ENCODE data around the gene STRAP.
"Not testable (repeated sequence)": the region's sequence is repeated elsewhere in the genome, so short reads cannot be mapped to it uniquely, and the experiment has no call there.

Gene STRAP

GRCh38 chr12:15897433-15897832 lies 15.2 kb downstream of the STRAP start:
- no peak for TF ChIP-seq CTCF (IDR thresholded peaks at IDR 0.05)
- Histone ChIP-seq H3K27ac (no peak overlapping the region), H3K4me1 (peaks cover 0 to 14% (median 0%) of the 10 kb centered on the region in 4 donors), H3K9me3 (no peaks in the 10 kb centered on the region), H3K36me3 (peaks cover 48 to 68% (median 58%) of the 10 kb centered on the region in 3 donors), H3K27me3 (no peaks in the 10 kb centered on the region), H3K4me3 (no peak overlapping the region)
- intact Hi-C loops (cut with DNase I; ENCODE audit: low total_unique reads): no loop called here
- DNase-seq: no peak

GRCh38 chr12:15899282-15899870 lies 17.2 kb downstream of the STRAP start:
- peaks cover 0 to 14% (median 0%) of the 10 kb centered on the region in 4 donors for H3K4me1 ChIP-seq
- no peak for DNase-seq
- no peak overlapping the region for H3K4me3 ChIP-seq
- H3K27me3 ChIP-seq: no peaks in the 10 kb centered on the region
- H3K36me3 ChIP-seq: peaks cover 52 to 75% (median 67%) of the 10 kb centered on the region in 3 donors
- peak overlapping the region in 1 of 2 donors; percentile 38 for H3K27ac ChIP-seq
- peak; percentile 54 to 62 for TF ChIP-seq CTCF (IDR thresholded peaks at IDR 0.05)
- no peaks in the 10 kb centered on the region for H3K9me3 ChIP-seq
- intact Hi-C loops (cut with DNase I; ENCODE audit: low total_unique reads): no loop called here

GRCh38 chr12:15904378-15904920 lies 22.3 kb downstream of the STRAP start:
- intact Hi-C loops (cut with DNase I; ENCODE audit: low total_unique reads): no loop called here
- Histone ChIP-seq H3K4me3 (no peak overlapping the region), H3K27ac (no peak overlapping the region), H3K27me3 (no peaks in the 10 kb centered on the region), H3K36me3 (peaks cover 46 to 74% (median 57%) of the 10 kb centered on the region in 3 donors), H3K4me1 (no peaks in the 10 kb centered on the region), H3K9me3 (no peaks in the 10 kb centered on the region)
- DNase-seq: no peak
- TF ChIP-seq CTCF (IDR thresholded peaks at IDR 0.05): no peak

GRCh38 chr12:15910468-15910863 lies 28.3 kb downstream of the STRAP start:
- H3K4me3 ChIP-seq: peak overlapping the region; percentile 73 to 93
- H3K36me3 ChIP-seq: peaks cover 7 to 19% (median 9%) of the 10 kb centered on the region in 3 donors
- intact Hi-C loops (cut with DNase I; ENCODE audit: low total_unique reads): no loop called here
- H3K4me1 ChIP-seq: peaks cover 0 to 12% (median 0%) of the 10 kb centered on the region in 4 donors
- no peaks in the 10 kb centered on the region for H3K9me3 ChIP-seq
- peak overlapping the region; percentile 91 to 96 for H3K27ac ChIP-seq
- no peak for DNase-seq
- TF ChIP-seq CTCF (IDR thresholded peaks at IDR 0.05): no peak
- H3K27me3 ChIP-seq: no peaks in the 10 kb centered on the region

DNA sequence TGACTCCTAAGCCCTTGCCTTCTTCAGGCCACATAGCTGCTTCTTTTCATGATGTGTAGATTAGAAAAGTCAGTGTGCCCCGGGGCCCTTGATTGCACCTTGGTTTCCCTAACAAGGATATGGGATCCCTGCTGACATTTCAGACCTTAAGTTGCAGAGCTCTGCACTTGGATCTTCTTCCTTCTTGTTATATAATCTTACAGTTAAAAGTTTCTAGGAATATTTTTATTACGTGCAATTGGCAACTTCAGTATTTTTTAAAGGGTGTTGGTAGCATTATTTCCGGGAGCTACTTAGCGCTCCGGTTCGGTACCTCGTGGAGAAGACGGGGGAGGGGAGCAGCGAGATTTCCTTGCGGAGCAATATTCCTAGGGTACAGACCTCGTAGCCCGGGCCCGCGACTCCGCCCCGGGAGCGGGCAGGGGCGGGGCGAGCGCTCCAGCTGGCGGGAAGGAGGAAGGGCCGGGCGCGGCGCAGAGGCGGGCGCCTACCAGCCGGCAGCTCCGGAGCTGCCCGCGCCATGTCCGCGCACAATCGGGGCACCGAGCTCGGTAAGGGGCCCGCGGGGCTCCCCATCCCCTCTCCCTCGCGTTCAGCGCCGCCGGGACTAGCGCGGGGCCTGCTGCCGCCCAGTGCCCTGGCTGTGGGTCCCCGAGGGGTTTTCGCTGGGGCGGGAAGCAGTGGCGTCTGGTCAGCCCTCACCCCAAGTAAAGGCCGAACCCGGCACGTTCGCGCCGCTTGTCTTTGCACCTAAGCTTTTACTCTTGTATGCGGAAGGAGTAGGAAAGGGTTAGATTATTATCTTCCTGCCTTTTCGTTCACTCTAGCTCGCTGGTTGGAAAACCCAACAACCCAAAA lies 28.9 kb downstream of the STRAP start, which contains the start of gene DERA:
DERA (plus strand) TSS at position 469 of the 858 bp plus-strand sequence; CDS start at position 521, 52 bp downstream.
- intact Hi-C loops (cut with DNase I; ENCODE audit: low total_unique reads): no loop called here
- TF ChIP-seq CTCF (IDR thresholded peaks at IDR 0.05): peak; percentile 8 to 14
- Histone ChIP-seq H3K4me1 (peaks cover 0 to 12% (median 0%) of the 10 kb centered on the region in 4 donors), H3K27me3 (no peaks in the 10 kb centered on the region), H3K27ac (peak within 1 kb of the TSS; percentile 91 to 96), H3K9me3 (no peaks in the 10 kb centered on the region), H3K4me3 (peak within 1 kb of the TSS; percentile 73 to 93), H3K36me3 (peaks cover 7 to 15% (median 9%) of the 10 kb centered on the region in 3 donors)
- peak; percentile 76 to 89 for DNase-seq

DNA sequence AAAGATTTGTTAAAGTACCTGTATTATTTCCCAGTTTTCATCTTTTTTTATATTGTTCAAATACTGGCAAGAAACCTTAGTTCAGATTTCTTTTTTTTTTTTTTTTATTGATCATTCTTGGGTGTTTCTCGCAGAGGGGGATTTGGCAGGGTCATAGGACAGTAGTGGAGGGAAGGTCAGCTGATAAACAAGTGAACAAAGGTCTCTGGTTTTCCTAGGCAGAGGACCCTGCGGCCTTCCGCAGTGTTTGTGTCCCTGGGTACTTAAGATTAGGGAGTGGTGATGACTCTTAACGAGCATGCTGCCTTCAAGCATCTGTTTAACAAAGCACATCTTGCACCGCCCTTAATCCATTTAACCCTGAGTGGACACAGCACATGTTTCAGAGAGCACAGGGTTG lies 29.7 kb downstream of the STRAP start:
- DNase-seq; H3K27me3 ChIP-seq; intact Hi-C loops (cut with DNase I; ENCODE audit: low total_unique reads); H3K9me3 ChIP-seq; H3K36me3 ChIP-seq: not testable (repeated sequence)
- Histone ChIP-seq H3K4me1 (peaks cover 0 to 12% (median 0%) of the 10 kb centered on the region in 4 donors), H3K27ac (peak overlapping the region; percentile 91 to 96), H3K4me3 (peak overlapping the region; percentile 73 to 93)

GRCh38 chr12:15914131-15914530 lies 31.9 kb downstream of the STRAP start:
- H3K27me3 ChIP-seq; H3K36me3 ChIP-seq; DNase-seq; H3K27ac ChIP-seq; H3K9me3 ChIP-seq; H3K4me3 ChIP-seq; intact Hi-C loops (cut with DNase I; ENCODE audit: low total_unique reads): not testable (repeated sequence)
- H3K4me1 ChIP-seq: peaks cover 0 to 12% (median 0%) of the 10 kb centered on the region in 4 donors
